Panc1 (cell line): ENCODE measurements around the gene DNASE2B. TPM values are rescaled to one million over a fixed set of nuclear protein-coding genes. Genes with fewer than 3 reads are reported as not detected.

Experiments used
- ATAC-seq: fragments of 200-7000 bp; cut with Tn5 transposase; 2 replicates; pipeline ENCODE4 v1.9.1; 2020; ENCODE audit warnings: mild to moderate bottlenecking, moderate library complexity
- BruUV-seq: library from RNA; stranded (reverse); fragments of 400-500 nt; replicated peaks from 2 replicates; lab custom pipeline; 2021; lab: Mats Ljungman, UMichigan
- CTCF ChIA-PET: fragments of 300-600 bp; sonication (Branson Sonifier 250); formaldehyde crosslinking; loops from one replicate; lab custom pipeline; 2022; ENCODE audit warnings: antibody characterized with exemption; lab: Charles Lee
- POLR2A ChIA-PET: fragments of 300-600 bp; sonication (Branson Sonifier 250); formaldehyde crosslinking; loops from one replicate; lab custom pipeline; 2022; ENCODE audit warnings: antibody characterized with exemption; lab: Charles Lee
- DNase-seq: peaks from one replicate; pipeline ENCODE4 v3.0.0-alpha.2; 2010; ENCODE audit warnings: low read depth, low spot score
- H3K27ac ChIP-seq: 2 replicates; pipeline ENCODE4 v1.5.1; 2011; ENCODE audit warnings: mild to moderate bottlenecking, low read length, inconsistent platforms
- H3K27me3 ChIP-seq: fragments of 200-500 bp; sonication (Bioruptor generic); 2 replicates; pipeline ENCODE4 v1.6.0; 2014; ENCODE audit warnings: low read length, inconsistent platforms; ENCODE audit not compliant: control insufficient read depth, insufficient read depth
- H3K36me3 ChIP-seq: fragments of 200-500 bp; sonication (Bioruptor generic); 2 replicates; pipeline ENCODE4 v1.5.1; 2014; ENCODE audit warnings: inconsistent platforms, mild to moderate bottlenecking, low read length, moderate library complexity; ENCODE audit not compliant: control insufficient read depth, insufficient read depth
- H3K4me1 ChIP-seq: 2 replicates; pipeline ENCODE4 v1.5.1; 2011; ENCODE audit warnings: inconsistent platforms, mild to moderate bottlenecking, low read length, moderate library complexity; ENCODE audit not compliant: control insufficient read depth, insufficient read depth
- H3K4me3 ChIP-seq, 2 experiments: 2 replicates each; pipeline ENCODE4 v1.5.1; 2011 to 2012; ENCODE audit warnings: low read depth in 2 of 2, low read length in 2 of 2, mild to moderate bottlenecking in 2 of 2, inconsistent platforms in 1 of 2, moderate library complexity in 1 of 2
- H3K9me3 ChIP-seq: fragments of 200-500 bp; sonication (Bioruptor generic); 2 replicates; pipeline ENCODE4 v1.5.1; 2014; ENCODE audit warnings: low read depth, mild to moderate bottlenecking, inconsistent platforms, low read length, moderate library complexity; ENCODE audit not compliant: control insufficient read depth, insufficient read depth
- CTCF ChIP-seq: fragments of 450-650 bp; IDR thresholded peaks from 2 replicates; pipeline ENCODE4 v1.5.1; 2017; ENCODE audit warnings: mild to moderate bottlenecking
- POLR2AphosphoS5 ChIP-seq: IDR thresholded peaks from 2 replicates; pipeline ENCODE4 v1.6.1; 2012; ENCODE audit warnings: mild to moderate bottlenecking, low read depth, low read length, moderate library complexity
- SIN3A ChIP-seq: IDR thresholded peaks from 2 replicates; pipeline ENCODE4 v1.6.1; 2012; ENCODE audit warnings: low read depth, mild to moderate bottlenecking, low read length, moderate library complexity, borderline replicate concordance; ENCODE audit not compliant: insufficient read depth
- TCF7L2 ChIP-seq: IDR thresholded peaks from 2 replicates; pipeline ENCODE4 v1.6.1; 2011; ENCODE audit warnings: mild to moderate bottlenecking, low read depth, low read length, inconsistent platforms
- in situ Hi-C: cut with HindIII; loops from 2 replicates; pipeline ENCODE4 v1.10.0; 2016; ENCODE audit warnings: low sequenced_read_pairs, low pct_unique_long_range_greater_than_20kb
- intact Hi-C: fragments of 100-400 bp; cut with micrococcal nuclease; formaldehyde crosslinking; loops from one replicate; pipeline ENCODE4 v1.10.0; 2022; ENCODE audit not compliant: unreplicated experiment
- total RNA-seq: library from RNA; stranded (reverse); gene quantifications from one replicate; pipeline ENCODE4 v1.2.1, GENCODE V29; 2021; ENCODE audit not compliant: unreplicated experiment
- TF ChIP-seq, protein P1 (sequence below), 2 experiments: IDR thresholded peaks; 2 replicates each; pipeline ENCODE4 v1.6.1; 2011 to 2012; ENCODE audit warnings: low read depth in 2 of 2, control low read depth in 1 of 2, low read length in 1 of 2, mild to moderate bottlenecking in 1 of 2, moderate library complexity in 1 of 2; ENCODE audit not compliant: insufficient read depth in 1 of 2

DNASE2B gene
- total RNA-seq, 1 experiment from 2014 or later, result not detected

- TF ChIP-seq, protein P1, sequence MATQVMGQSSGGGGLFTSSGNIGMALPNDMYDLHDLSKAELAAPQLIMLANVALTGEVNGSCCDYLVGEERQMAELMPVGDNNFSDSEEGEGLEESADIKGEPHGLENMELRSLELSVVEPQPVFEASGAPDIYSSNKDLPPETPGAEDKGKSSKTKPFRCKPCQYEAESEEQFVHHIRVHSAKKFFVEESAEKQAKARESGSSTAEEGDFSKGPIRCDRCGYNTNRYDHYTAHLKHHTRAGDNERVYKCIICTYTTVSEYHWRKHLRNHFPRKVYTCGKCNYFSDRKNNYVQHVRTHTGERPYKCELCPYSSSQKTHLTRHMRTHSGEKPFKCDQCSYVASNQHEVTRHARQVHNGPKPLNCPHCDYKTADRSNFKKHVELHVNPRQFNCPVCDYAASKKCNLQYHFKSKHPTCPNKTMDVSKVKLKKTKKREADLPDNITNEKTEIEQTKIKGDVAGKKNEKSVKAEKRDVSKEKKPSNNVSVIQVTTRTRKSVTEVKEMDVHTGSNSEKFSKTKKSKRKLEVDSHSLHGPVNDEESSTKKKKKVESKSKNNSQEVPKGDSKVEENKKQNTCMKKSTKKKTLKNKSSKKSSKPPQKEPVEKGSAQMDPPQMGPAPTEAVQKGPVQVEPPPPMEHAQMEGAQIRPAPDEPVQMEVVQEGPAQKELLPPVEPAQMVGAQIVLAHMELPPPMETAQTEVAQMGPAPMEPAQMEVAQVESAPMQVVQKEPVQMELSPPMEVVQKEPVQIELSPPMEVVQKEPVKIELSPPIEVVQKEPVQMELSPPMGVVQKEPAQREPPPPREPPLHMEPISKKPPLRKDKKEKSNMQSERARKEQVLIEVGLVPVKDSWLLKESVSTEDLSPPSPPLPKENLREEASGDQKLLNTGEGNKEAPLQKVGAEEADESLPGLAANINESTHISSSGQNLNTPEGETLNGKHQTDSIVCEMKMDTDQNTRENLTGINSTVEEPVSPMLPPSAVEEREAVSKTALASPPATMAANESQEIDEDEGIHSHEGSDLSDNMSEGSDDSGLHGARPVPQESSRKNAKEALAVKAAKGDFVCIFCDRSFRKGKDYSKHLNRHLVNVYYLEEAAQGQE (IDR thresholded peaks at IDR 0.05; ENCODE audit: insufficient read depth in 1 of 2, low read depth in 2 of 2, low read length in 1 of 2), result no peak
- TF ChIP-seq TCF7L2, result no peak
- TF ChIP-seq SIN3A, result no peak
- TF ChIP-seq CTCF, result no peak
- no peak for TF ChIP-seq POLR2AphosphoS5
Measured at GRCh38 chr1:84370831-84371394, 27.4 kb upstream of the DNASE2B start.

GRCh38 chr1:84373436-84374141 lies 24.7 kb upstream of the DNASE2B start:
- Histone ChIP-seq H3K27ac (no peak overlapping the region), H3K4me3 (no peak overlapping the region), H3K9me3 (no peaks in the 10 kb centered on the region), H3K4me1 (no peaks in the 10 kb centered on the region), H3K36me3 (no peaks in the 10 kb centered on the region), H3K27me3 (no peaks in the 10 kb centered on the region)
- no TSS peak for BruUV-seq
- TF ChIP-seq POLR2AphosphoS5 (no peak), CTCF (no peak), SIN3A (no peak), TCF7L2 (no peak)
- TF ChIP-seq, protein P1 (IDR thresholded peaks at IDR 0.05; ENCODE audit: insufficient read depth in 1 of 2, low read depth in 2 of 2, low read length in 1 of 2), result no peak
- ChIA-PET CTCF (no interaction called here), POLR2A (no interaction called here)
- in situ Hi-C loops (no loop called here), intact Hi-C loops (no loop called here)
- ATAC-seq, result no peak
- DNase-seq, result no peak

More at GRCh38 chr1:84370831-84371394, 27.4 kb upstream of the DNASE2B start:
- peaks cover 7% of the 10 kb centered on the region; the same call in 1 of the 2 replicates for H3K9me3 ChIP-seq
- BruUV-seq, result no TSS peak
- H3K27ac ChIP-seq, result no peak overlapping the region
- DNase-seq (no peak), ATAC-seq (no peak)
- POLR2A ChIA-PET, result no interaction called here
- H3K4me1 ChIP-seq, result peaks cover 3% of the 10 kb centered on the region
- CTCF ChIA-PET, result no interaction called here
- H3K4me3 ChIP-seq, result no peak overlapping the region
- H3K36me3 ChIP-seq, result no peaks in the 10 kb centered on the region
- H3K27me3 ChIP-seq, result no peaks in the 10 kb centered on the region
- in situ Hi-C loops, result no loop called here
- intact Hi-C loops, result no loop called here
